Endothelial cell (in vitro differentiated cells): ENCODE measurements around the gene SERTAD4. TPM values are rescaled to one million over a fixed set of nuclear protein-coding genes. Genes with fewer than 3 reads are reported as not detected.

Source experiments
- DNase-seq: peaks from one replicate; pipeline ENCODE4 v3.0.0; 2021; ENCODE audit warnings: low spot score
- H3K27ac Mint-ChIP-seq: one replicate; pipeline ENCODE4 v1.8.0; 2021; ENCODE audit warnings: mixed read lengths, inconsistent platforms; ENCODE audit not compliant: unreplicated experiment
- H3K27me3 Mint-ChIP-seq: one replicate; pipeline ENCODE4 v1.8.0; 2021; ENCODE audit warnings: mild to moderate bottlenecking, moderate library complexity, mixed read lengths, inconsistent platforms; ENCODE audit not compliant: unreplicated experiment
- H3K36me3 Mint-ChIP-seq: one replicate; pipeline ENCODE4 v1.8.0; 2021; ENCODE audit warnings: mild to moderate bottlenecking, low read depth, mixed read lengths, inconsistent platforms; ENCODE audit not compliant: unreplicated experiment
- H3K4me1 Mint-ChIP-seq: one replicate; pipeline ENCODE4 v1.8.0; 2021; ENCODE audit warnings: mild to moderate bottlenecking, mixed read lengths, inconsistent platforms; ENCODE audit not compliant: unreplicated experiment
- H3K4me3 Mint-ChIP-seq: one replicate; pipeline ENCODE4 v1.8.0; 2021; ENCODE audit warnings: mild to moderate bottlenecking, mixed read lengths, inconsistent platforms; ENCODE audit not compliant: unreplicated experiment
- H3K9me3 Mint-ChIP-seq: one replicate; pipeline ENCODE4 v1.8.0; 2021; ENCODE audit warnings: mixed read lengths, inconsistent platforms; ENCODE audit not compliant: unreplicated experiment
- CTCF ChIP-seq: fragments of 200-600 bp; sonication (generic); IDR thresholded peaks from one replicate; pipeline ENCODE4 v1.5.0; 2021; ENCODE audit warnings: antibody characterized with exemption; ENCODE audit not compliant: unreplicated experiment
- total RNA-seq: library from RNA; stranded (reverse); fragmentation: NEBNext Ultra II Directional; extraction: Animal tissue kit (Norgen Biotek cat#: 25700); gene quantifications from one replicate; pipeline ENCODE4 v1.2.1, GENCODE V29; 2021; ENCODE audit not compliant: unreplicated experiment

The SERTAD4 gene
- total RNA-seq, 1 donor from 2014 or later = 0.72 TPM

GRCh38 chr1:210244746-210245367 lies 12.3 kb downstream of the SERTAD4 start:
- Mint-ChIP-seq H3K27me3 (no peaks in the 10 kb centered on the region), H3K36me3 (no peaks in the 10 kb centered on the region), H3K9me3 (no peaks in the 10 kb centered on the region), H3K27ac (no peak overlapping the region), H3K4me3 (no peak overlapping the region), H3K4me1 (no peaks in the 10 kb centered on the region)
- no peak for TF ChIP-seq CTCF
- DNase-seq = no peak

GRCh38 chr1:210246447-210246846 lies 13.9 kb downstream of the SERTAD4 start:
- no peak overlapping the region for H3K4me3 Mint-ChIP-seq
- peaks cover 6% of the 10 kb centered on the region for H3K27me3 Mint-ChIP-seq
- no peak overlapping the region for H3K27ac Mint-ChIP-seq
- no peak for DNase-seq
- H3K36me3 Mint-ChIP-seq = peaks cover 3% of the 10 kb centered on the region
- H3K4me1 Mint-ChIP-seq = peaks cover 10% of the 10 kb centered on the region
- H3K9me3 Mint-ChIP-seq = no peaks in the 10 kb centered on the region
- TF ChIP-seq CTCF = no peak

GRCh38 chr1:210248341-210248740 lies 15.7 kb downstream of the SERTAD4 start:
- Mint-ChIP-seq H3K9me3 (no peaks in the 10 kb centered on the region), H3K27me3 (peaks cover 12% of the 10 kb centered on the region), H3K4me1 (peaks cover 14% of the 10 kb centered on the region), H3K4me3 (no peak overlapping the region), H3K27ac (no peak overlapping the region), H3K36me3 (peaks cover 3% of the 10 kb centered on the region)
- DNase-seq = no peak
- TF ChIP-seq CTCF = no peak

- H3K27me3 Mint-ChIP-seq = peaks cover 18% of the 10 kb centered on the region
- peak overlapping the region; percentile 87 for H3K4me3 Mint-ChIP-seq
- H3K27ac Mint-ChIP-seq = peak overlapping the region; percentile 96
- peak; percentile 62 for DNase-seq
- no peak for TF ChIP-seq CTCF
- H3K4me1 Mint-ChIP-seq = peaks cover 14% of the 10 kb centered on the region
- H3K9me3 Mint-ChIP-seq = no peaks in the 10 kb centered on the region
- peaks cover 7% of the 10 kb centered on the region for H3K36me3 Mint-ChIP-seq
Observed at GRCh38 chr1:210250665-210250997, 18.0 kb downstream of the SERTAD4 start.

- Mint-ChIP-seq H3K4me3 (peak overlapping the region; percentile 87), H3K27ac (peak overlapping the region; percentile 96), H3K27me3 (peaks cover 18% of the 10 kb centered on the region), H3K9me3 (no peaks in the 10 kb centered on the region), H3K36me3 (peaks cover 7% of the 10 kb centered on the region), H3K4me1 (peaks cover 14% of the 10 kb centered on the region)
- peak; percentile 69 for DNase-seq
- TF ChIP-seq CTCF = no peak
Observed at GRCh38 chr1:210250998-210251679, 18.5 kb downstream of the SERTAD4 start.
